HUES64 (cell line): ENCODE measurements around the gene BEST4.
A peak's percentile ranks its signal among the peaks of the same experiment; 100 is the strongest.
"Not testable (repeated sequence)": the region's sequence is repeated elsewhere in the genome, so short reads cannot be mapped to it uniquely, and the experiment has no call there.

ENCODE experiments used
- H3K27ac ChIP-seq: 2 replicates; pipeline ENCODE4 v1.7.0; 2013; ENCODE audit warnings: low read depth, low read length, inconsistent platforms
- H3K27me3 ChIP-seq: 2 replicates; pipeline ENCODE4 v1.6.1; 2013; ENCODE audit warnings: mild to moderate bottlenecking, low read length; ENCODE audit not compliant: insufficient read depth
- H3K36me3 ChIP-seq: 2 replicates; pipeline ENCODE4 v1.6.1; 2013; ENCODE audit warnings: mild to moderate bottlenecking, low read length; ENCODE audit not compliant: insufficient read depth
- H3K4me1 ChIP-seq: 2 replicates; pipeline ENCODE4 v1.6.1; 2013; ENCODE audit warnings: mild to moderate bottlenecking, low read length, moderate library complexity; ENCODE audit not compliant: insufficient read depth
- H3K4me3 ChIP-seq: 2 replicates; pipeline ENCODE4 v1.5.1; 2013; ENCODE audit warnings: mild to moderate bottlenecking, low read length, moderate library complexity
- H3K9ac ChIP-seq: 2 replicates; pipeline ENCODE4 v1.6.1; 2013; ENCODE audit warnings: mild to moderate bottlenecking, low read depth, low read length
- H3K9me3 ChIP-seq: 2 replicates; pipeline ENCODE4 v1.6.1; 2013; ENCODE audit warnings: low read depth, low read length; ENCODE audit not compliant: insufficient read depth
- WGBS: fragments of 150-250, 120-280 bp; methylation state at CpG from one replicate; pipeline ENCODE4 v1.1.7; 2013; ENCODE audit warnings: missing lambda C conversion rate; 5-methylcytosine and 5-hydroxymethylcytosine counted together

The BEST4 gene

GRCh38 chr1:44817771-44818495, 30.0 kb upstream of the BEST4 start:
- 94% methylated on average over 11 of the region's 11 CpGs for WGBS
- Histone ChIP-seq H3K9ac (no peak overlapping the region), H3K27me3 (no peaks in the 10 kb centered on the region)

GRCh38 chr1:44817307-44817706, 29.3 kb upstream of the BEST4 start:
- Histone ChIP-seq H3K27me3 (no peaks in the 10 kb centered on the region), H3K27ac (no peak overlapping the region), H3K4me1 (0 out of 2 replicates have a peak, but pooled peaks cover 4% of the 10 kb centered on the region), H3K9ac (no peak overlapping the region), H3K9me3 (no peaks in the 10 kb centered on the region), H3K36me3 (no peaks in the 10 kb centered on the region), H3K4me3 (no peak overlapping the region)
- WGBS, result 88% methylated on average over 2 of the region's 2 CpGs

More at GRCh38 chr1:44817771-44818495, 30.0 kb upstream of the BEST4 start:
- Histone ChIP-seq H3K27ac (no peak overlapping the region), H3K9me3 (no peaks in the 10 kb centered on the region), H3K4me1 (0 out of 2 replicates have a peak, but pooled peaks cover 4% of the 10 kb centered on the region), H3K36me3 (no peaks in the 10 kb centered on the region), H3K4me3 (no peak overlapping the region)

DNA sequence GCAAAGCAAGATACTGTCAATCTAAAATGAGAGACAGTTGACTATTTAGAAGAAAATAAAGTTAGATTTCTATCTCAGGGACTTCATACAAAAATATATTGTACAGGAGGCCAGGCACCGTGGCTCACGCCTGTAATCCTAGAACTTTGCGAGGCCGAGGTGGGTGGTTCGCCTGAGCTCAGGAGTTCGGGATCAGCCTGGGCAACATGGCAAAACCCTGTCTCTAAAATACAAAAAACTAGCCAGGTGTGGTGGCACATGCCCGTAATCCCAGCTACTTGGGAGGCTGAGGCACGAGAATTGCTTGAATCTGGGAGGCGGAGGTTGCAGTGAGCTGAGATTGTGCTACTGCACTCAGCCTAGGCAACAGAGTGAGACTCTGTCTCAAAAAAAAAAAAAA, 28.0 kb upstream of the BEST4 start:
- H3K27ac ChIP-seq, H3K9ac ChIP-seq, H3K27me3 ChIP-seq, H3K36me3 ChIP-seq, H3K9me3 ChIP-seq, H3K4me3 ChIP-seq, H3K4me1 ChIP-seq: not testable (repeated sequence)
- 95% methylated on average over 9 of the region's 9 CpGs for WGBS

DNA sequence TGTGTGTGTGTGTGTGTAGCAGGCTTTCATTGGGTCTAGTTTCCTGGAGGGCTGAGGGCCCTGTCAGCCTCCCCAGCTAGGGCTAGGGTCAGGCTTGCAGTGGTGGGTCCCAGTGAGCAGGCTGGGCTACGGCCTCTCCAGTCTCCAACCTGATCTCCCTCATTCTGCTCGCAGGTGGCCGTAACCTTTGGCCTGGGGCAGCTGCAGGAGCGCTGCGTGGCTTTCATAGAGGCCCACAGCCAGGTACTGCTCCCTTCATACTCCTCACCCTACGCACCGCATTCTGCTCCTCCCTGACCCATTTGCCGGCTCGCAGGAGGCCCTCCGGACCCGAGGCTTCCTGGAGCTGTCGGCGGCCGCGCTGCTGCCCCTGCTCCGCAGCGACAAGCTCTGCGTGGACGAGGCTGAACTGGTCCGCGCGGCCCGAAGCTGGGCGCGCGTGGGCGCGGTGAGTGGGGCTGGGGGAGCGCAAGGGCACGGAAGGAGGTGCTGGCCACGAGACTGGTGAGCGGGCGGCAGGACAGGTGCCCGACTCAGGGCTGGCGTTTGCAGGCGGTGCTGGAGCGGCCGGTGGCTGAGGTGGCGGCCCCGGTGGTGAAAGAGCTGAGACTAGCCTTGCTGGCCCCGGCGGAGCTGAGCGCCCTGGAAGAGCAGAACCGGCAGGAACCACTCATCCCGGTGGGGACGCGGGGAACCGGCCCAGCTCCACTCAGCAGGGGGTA, 25.0 kb upstream of the BEST4 start:
- peaks cover 16% of the 10 kb centered on the region for H3K4me1 ChIP-seq
- H3K9ac ChIP-seq, result peak overlapping the region; percentile 41; the same call in 1 of the 2 replicates
- no peaks in the 10 kb centered on the region for H3K9me3 ChIP-seq
- H3K27ac ChIP-seq, result no peak overlapping the region
- H3K27me3 ChIP-seq, result no peaks in the 10 kb centered on the region
- 89% methylated on average over 48 of the region's 48 CpGs for WGBS
- peak overlapping the region; percentile 32; the same call in 1 of the 2 replicates for H3K4me3 ChIP-seq
- H3K36me3 ChIP-seq, result no peaks in the 10 kb centered on the region

- peaks cover 30% of the 10 kb centered on the region for H3K4me1 ChIP-seq
These were observed 23.3 kb upstream of the BEST4 start for GRCh38 chr1:44811234-44811633.

DNA sequence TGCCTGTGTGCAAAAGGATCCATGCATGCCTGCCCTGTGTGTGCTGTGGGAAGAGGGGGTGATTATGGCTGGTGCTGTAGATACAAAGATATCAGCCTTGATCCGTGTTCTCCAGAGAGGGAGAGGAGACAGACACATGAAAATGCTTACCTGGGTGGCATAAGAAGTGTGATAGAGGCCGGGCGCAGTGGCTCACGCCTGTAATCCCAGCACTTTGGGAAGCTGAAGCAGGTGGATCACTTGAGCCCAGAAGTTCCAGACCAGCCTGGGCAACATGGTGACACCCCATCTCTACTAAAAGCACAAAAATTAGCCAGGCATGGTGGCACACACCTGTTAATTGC, 22.8 kb upstream of the BEST4 start:
- H3K27ac ChIP-seq, H3K9ac ChIP-seq, H3K4me3 ChIP-seq, H3K9me3 ChIP-seq, H3K36me3 ChIP-seq, H3K27me3 ChIP-seq: not testable (repeated sequence)
- WGBS, result 93% methylated on average over 4 of the region's 4 CpGs
- peaks cover 30% of the 10 kb centered on the region for H3K4me1 ChIP-seq

More at GRCh38 chr1:44811234-44811633, 23.3 kb upstream of the BEST4 start:
- WGBS, result 81% methylated on average over 8 of the region's 8 CpGs
- no peak overlapping the region for H3K9ac ChIP-seq
- no peaks in the 10 kb centered on the region for H3K9me3 ChIP-seq
- H3K27ac ChIP-seq, result no peak overlapping the region
- H3K36me3 ChIP-seq, result no peaks in the 10 kb centered on the region
- H3K27me3 ChIP-seq, result no peaks in the 10 kb centered on the region
- no peak overlapping the region for H3K4me3 ChIP-seq

DNA sequence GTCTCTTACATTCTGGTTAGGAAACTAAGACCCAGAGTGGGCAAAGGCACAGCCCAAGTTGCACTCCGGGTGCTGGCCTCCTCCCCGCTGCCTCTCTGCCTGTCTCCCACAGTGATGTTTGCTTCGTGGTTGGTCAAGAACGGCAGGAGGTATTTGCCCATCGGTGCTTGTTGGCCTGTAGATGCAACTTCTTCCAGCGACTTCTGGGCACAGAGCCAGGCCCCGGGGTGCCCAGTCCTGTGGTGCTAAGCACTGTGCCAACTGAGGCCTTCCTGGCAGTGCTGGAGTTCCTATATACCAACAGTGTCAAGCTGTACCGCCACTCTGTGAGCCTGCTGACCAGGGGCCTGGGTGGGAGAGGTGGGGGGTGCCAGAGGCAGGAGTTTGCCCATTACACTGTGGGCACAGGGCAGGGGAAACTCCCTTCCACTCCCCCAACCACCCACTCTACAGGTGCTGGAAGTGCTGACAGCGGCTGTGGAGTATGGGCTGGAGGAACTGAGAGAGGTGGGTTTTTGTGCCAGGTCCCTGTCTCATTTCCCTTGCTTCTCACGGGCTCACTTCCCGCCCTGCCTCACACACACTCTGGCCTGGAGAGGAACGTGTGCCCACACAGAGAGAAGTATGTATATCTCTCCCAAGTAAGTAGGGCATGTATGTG, 22.3 kb upstream of the BEST4 start:
- WGBS, result 91% methylated on average over 12 of the region's 12 CpGs
- no peaks in the 10 kb centered on the region for H3K9me3 ChIP-seq
- H3K27ac ChIP-seq, result no peak overlapping the region
- no peak overlapping the region for H3K4me3 ChIP-seq
- no peak overlapping the region for H3K9ac ChIP-seq
- H3K36me3 ChIP-seq, result peaks cover 5% of the 10 kb centered on the region
- H3K27me3 ChIP-seq, result no peaks in the 10 kb centered on the region
- H3K4me1 ChIP-seq, result peaks cover 30% of the 10 kb centered on the region

DNA sequence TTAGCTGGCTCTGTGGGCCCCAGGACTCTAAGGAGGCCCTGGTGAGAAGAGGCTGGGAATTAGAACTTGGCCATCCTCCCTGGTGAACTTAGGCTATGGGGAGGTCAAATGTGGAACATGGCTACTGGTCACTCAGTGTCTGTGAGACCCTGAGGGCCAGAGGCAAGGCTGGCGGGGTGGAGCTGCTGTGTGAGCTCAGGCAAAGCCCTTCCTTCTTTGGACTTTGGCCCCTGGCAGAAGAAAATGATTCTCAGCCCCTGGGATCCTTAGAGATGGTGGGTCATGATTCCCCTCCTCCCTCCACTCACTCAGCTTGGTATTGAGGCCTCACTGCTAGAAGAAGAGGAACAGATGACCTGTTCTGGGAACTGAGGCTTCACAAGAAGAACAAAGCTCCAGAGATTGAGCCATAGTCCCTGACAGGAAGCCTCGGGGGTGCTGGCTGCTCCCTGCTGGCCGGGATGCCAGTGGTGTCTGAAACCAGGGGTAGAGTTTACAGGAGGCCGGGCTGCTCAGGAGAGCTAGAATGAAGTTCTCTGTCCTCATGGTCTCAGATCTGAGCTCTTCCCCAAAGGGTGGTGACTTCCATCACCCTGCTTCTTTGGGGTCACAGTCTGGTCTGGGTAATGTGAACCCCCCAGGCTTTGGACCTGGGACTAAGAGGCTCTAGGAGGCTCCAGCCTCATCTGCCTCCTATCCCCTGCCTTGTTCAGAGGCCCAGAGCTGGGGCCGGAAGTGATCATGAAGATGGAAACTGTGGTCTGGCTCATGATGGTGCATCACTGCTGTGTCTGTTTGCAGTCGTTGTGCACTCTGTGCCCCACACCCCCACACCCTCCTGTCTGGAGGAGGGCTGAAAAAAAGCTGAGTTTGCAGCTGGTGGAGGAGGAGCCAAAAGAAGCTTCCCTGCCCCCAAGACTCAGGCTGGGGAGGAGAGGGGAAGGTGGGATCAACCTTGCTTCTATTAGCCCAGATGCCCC, 21.3 kb upstream of the BEST4 start:
- peaks cover 13% of the 10 kb centered on the region for H3K36me3 ChIP-seq
- H3K9ac ChIP-seq, result peak overlapping the region; percentile 85; the same call in 1 of the 2 replicates
- no peaks in the 10 kb centered on the region for H3K9me3 ChIP-seq
- 75% methylated on average over 5 of the region's 6 CpGs for WGBS
- H3K4me3 ChIP-seq, result peak overlapping the region; percentile 37; the same call in 1 of the 2 replicates
- peaks cover 30% of the 10 kb centered on the region for H3K4me1 ChIP-seq
- peak overlapping the region; percentile 99 for H3K27ac ChIP-seq
- no peaks in the 10 kb centered on the region for H3K27me3 ChIP-seq

GRCh38 chr1:44808063-44808937, 20.3 kb upstream of the BEST4 start, which contains the start of gene BTBD19:
TSS of gene BTBD19 (plus strand) at chr1:44808523. CDS start at chr1:44808821, 298 bp downstream.
- Histone ChIP-seq H3K9me3 (no peaks in the 10 kb centered on the region), H3K9ac (peak within 1 kb of the TSS; percentile 85), H3K27ac (peak within 1 kb of the TSS; percentile 99), H3K4me3 (peak within 1 kb of the TSS; percentile 37; the same call in 1 of the 2 replicates), H3K4me1 (peaks cover 30% of the 10 kb centered on the region), H3K36me3 (peaks cover 22% of the 10 kb centered on the region), H3K27me3 (no peaks in the 10 kb centered on the region)
- 30% methylated on average over 23 of the region's 23 CpGs for WGBS
